HG03095 (cell line): Measurements from ENCODE around the gene OR5H15.
"Not testable (repeated sequence)": the region's sequence is repeated elsewhere in the genome, so short reads cannot be mapped to it uniquely, and the experiment has no call there.

Experiments used
- ATAC-seq: cut with Tn5 transposase; IDR thresholded peaks from one replicate; pipeline ENCODE4 v1.9.1; 2021; ENCODE audit warnings: moderate library complexity; ENCODE audit not compliant: unreplicated experiment

The OR5H15 gene

DNA sequence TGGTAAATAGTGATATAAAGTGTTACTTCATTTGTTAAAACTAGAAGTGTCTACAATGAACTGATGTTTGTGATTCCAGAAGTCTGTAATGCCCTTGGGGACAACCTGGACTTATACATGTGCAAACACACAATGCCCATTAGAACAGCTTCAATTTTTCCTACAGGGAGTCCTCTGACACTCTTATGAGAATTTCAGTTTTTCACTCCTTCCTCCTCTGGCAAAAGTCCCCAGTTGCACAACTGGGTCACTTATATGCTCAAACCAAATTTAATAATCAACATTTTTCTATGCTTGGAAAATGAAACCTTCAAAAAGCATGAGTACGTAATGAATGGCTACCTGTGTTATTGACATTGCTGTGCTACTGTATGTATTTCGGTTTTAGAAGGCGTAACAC, at the start of gene OR5H15:
TSS of gene OR5H15 (plus strand) at position 301 of the 400 bp plus-strand sequence. CDS start 2,004 bp downstream, outside the sequence.
- ATAC-seq = no peak

DNA sequence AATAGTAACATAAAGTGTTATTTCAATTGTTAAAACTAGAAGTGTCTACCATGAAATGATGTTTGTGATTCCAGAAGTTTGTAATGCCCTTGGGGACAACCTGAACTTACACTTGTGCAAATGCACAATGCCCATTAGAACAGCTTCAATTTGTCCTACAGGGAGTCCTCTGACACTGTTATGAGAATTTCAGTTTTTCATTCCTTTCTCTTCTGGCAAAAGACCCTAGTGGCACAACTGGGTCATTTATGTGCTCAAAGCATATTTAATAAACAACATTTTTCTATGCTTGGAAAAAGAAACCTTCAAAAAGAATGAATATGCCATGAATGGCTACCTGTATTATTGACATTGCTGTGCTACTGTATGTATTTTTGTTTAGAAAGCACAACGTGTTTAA, 36.1 kb upstream of the OR5H15 start, which contains the start of gene OR5H1:
TSS of gene OR5H1 (plus strand) at position 301 of the 400 bp plus-strand sequence. CDS start 1,977 bp downstream, outside the sequence.
- no peak for ATAC-seq

DNA sequence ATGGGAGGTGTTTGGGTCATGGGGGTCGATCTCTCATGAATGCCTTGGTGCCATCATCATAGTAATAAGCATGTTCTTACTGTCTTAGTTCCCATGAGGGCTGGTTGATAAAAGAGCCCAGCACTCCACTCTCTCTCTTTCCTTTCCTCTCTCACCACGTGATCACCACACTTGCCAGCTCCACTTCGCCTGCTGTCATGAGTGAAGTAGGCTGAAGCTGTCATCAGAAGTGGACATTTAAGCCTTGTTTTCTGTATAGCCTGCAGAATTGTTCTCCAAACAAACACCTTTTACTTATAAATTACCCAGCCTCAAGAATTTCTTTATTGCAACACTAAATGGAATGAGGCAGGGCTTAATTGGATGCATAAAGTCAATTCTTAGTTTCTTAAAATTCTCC, 29.9 kb upstream of the OR5H15 start:
- ATAC-seq = no peak

DNA sequence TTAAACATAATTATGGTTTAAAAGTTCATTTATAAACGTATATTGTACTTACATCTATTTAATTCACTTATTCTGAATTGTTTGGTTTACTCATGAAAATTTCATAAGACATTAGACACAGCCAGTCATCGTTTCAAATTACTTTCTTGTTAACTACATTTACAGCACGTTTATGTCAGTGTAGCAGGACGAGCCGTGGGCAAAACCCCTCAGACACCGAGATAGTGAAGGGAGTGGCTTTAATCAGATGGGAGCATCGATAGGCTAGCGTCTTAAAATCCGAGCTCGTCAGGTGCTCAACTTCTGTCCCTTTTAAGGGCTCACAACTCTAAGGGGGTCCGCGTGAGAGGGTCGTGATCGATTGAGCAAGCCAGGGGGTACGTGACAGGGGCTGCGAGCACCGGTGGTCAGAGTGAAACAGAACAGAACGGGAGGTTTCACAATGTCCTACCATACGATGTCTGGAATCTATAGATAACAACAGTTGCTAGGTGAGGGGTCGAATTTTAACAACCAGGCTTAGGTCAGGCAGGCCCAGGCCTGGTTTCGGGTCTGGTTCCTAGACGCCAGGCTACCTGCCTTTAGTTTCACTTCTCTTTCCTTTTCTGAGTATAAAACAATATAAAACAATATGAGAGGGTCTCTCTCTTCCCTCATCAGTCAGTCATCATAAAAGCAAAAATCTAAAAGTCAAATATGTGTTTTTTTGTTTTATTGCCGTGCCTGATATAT, 28.5 kb upstream of the OR5H15 start:
- not testable (repeated sequence) for ATAC-seq

DNA sequence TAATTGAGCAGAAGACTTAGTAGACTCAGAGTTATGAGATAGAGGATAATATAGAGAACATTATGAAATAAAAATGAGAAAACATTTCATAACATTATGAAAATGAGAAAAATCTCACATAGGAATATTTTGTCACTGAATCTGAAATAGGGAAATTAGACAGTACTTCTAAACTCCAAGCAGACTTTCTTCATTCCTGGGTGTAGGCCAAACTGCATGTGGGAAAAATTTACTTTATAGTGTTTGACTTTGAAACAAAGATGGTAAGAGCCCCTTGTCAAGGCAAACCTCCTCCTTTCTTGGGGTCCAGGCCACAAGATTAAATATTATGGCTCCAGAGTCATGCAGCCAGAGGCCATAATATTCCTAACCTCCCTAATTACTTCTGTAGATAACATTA, 26.0 kb upstream of the OR5H15 start:
- no peak for ATAC-seq

DNA sequence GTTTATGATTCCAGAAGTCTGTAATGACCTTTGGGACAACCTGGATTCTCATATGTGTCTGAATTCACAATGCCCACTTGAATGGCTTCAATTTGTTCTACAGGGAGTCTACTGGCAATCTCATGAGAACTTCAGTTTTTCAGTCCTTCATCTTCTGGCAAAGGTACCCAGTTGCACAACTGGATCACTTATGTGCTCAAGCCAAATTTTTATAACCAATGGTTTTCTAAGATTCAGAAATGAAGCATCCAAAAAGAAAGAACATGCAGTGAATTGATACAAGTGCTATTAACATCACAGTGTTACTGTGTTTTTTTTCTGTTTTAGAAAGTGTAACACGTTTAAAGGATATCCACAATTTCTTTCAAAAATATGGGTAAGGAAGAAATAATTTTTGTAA, 19.3 kb upstream of the OR5H15 start, which contains the start of gene OR5H14:
TSS of gene OR5H14 (plus strand) at position 301 of the 400 bp plus-strand sequence. CDS start 1,907 bp downstream, outside the sequence.
- no peak for ATAC-seq

GRCh38 chr3:98148751-98149150, 17.7 kb upstream of the OR5H15 start:
- ATAC-seq = no peak

- not testable (repeated sequence) for ATAC-seq
These were observed 17.0 kb upstream of the OR5H15 start for GRCh38 chr3:98149456-98149855.

GRCh38 chr3:98151241-98151640, 15.3 kb upstream of the OR5H15 start:
- no peak for ATAC-seq

GRCh38 chr3:98171071-98171470, 4.6 kb downstream of the OR5H15 start:
- no peak for ATAC-seq

- ATAC-seq = no peak
These were observed 6.1 kb downstream of the OR5H15 start for GRCh38 chr3:98172621-98173020.

DNA sequence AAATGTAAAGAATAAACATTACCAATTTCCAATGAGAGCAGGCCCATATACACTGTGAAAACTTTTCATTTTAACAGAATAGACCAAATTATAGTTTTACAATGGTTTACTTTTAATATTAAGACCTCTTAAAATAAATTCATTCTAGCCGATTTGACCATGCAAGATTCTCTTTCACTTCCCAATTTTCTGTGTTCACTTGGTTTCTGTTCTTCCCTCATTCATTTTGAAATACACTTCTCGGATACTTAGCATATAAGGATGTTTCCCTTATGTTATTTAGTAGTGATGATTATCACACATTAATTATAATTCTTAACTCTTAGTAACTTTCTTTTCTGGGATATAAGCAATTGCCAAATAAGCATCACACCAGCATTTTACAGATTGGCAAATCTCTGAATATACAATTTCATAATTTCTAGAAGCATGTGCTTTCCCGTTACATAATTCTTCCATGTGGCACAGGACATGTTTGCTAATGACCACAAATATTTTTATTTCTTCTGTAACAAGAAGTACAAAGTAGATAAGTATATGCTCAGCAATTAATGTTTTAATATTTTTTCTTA, 13.9 kb downstream of the OR5H15 start:
- no peak for ATAC-seq

GRCh38 chr3:98182196-98182595, 15.7 kb downstream of the OR5H15 start:
- no peak for ATAC-seq

GRCh38 chr3:98185180-98185579, 18.7 kb downstream of the OR5H15 start:
- no peak for ATAC-seq

- peak; percentile 78 for ATAC-seq
These were observed 22.0 kb downstream of the OR5H15 start for GRCh38 chr3:98188545-98188944.

DNA sequence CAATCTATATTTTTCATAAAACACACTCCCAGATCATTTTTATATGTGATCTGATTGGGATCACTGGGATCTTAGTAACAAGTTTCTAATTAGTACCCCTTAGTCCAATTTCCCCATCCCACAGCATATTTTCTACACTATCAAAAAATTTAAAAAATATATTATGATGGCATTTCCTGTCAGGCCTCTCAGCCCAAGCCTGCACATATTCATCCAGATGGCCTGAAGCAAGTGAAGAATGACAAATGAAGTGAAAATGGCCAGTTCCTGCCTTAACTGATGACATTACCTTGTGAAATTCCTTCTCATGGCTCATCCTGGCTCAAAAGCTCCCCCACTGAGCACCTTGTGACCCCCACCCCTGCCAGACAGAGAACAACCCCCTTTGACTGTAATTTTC, 24.4 kb downstream of the OR5H15 start:
- not testable (repeated sequence) for ATAC-seq

DNA sequence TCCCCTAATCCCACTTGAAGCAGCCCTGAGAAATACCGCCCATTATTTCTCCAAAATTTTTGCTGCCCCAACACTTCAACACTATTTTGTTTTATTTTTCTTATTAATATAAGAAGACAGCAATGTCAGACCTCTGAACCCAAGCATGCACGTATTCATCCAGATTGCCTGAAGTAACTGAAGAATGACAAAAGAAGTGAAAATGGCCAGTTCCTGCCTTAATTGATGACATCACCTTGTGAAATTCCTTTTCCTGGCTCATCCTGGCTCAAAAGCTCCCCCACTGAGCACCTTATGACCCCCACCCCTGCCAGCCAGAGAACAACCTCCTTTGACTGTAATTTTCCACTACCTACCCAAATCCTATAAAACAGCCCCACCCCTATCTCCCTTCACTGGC, 29.8 kb downstream of the OR5H15 start:
- ATAC-seq = not testable (repeated sequence)

- no peak for ATAC-seq
These were observed 32.5 kb downstream of the OR5H15 start for GRCh38 chr3:98199020-98199419.

DNA sequence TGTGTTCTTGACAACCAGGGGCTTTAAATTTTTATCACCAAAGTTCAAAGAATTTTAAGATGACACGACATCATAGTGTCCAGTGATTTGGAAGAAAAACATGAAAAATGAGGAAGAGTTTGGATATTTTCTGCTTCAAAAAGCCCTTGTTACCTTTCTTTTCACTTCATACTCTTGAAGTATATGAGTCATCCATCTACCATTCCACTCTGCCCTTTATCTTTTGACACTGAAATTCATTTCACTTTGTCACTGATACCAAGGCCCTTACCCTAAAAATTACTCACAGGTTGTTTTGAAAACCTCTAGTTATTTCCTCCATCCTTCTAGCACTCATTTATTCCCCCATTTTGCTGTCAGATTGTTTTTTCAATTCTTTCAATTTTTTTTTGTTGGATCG, 42.7 kb downstream of the OR5H15 start:
- ATAC-seq = no peak

GRCh38 chr3:98213276-98213675, 46.8 kb downstream of the OR5H15 start:
- ATAC-seq = no peak

DNA sequence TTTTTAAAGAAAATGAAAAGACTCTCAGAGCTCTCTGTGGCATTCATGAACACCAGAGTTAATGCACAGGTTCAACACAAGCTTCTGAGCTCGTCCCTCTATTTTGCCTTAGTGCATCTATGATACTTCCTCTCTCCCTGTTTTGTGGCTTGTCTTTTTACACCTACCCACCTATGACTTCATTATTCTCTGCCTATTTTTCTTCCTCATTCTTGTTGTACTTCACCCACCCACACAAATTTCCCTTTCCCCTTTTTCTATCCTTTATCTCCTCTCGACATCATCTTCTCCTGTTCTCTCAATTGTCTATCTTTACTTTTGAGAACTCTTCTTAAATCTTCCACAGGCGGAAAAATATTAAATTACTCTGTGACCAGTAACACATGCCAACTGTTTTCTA, 48.6 kb downstream of the OR5H15 start:
- ATAC-seq = no peak
